HEK293 (cell line): ENCODE data around the gene RBM39.

Source experiments
- CTCF ChIP-seq: fragments of 450-650 bp; formaldehyde crosslinking; IDR thresholded peaks from 2 replicates; pipeline ENCODE4 v1.5.1; 2016; ENCODE audit warnings: missing biosample characterization, missing genetic modification characterization
- ZNF132 ChIP-seq: fragments of 450-650 bp; formaldehyde crosslinking; IDR thresholded peaks from 2 replicates; pipeline ENCODE4 v1.5.1; 2017; ENCODE audit warnings: missing biosample characterization, missing genetic modification characterization, borderline replicate concordance
- ZNF394 ChIP-seq: fragments of 450-650 bp; formaldehyde crosslinking; IDR thresholded peaks from 2 replicates; pipeline ENCODE4 v1.5.1; 2016; ENCODE audit warnings: missing biosample characterization, missing genetic modification characterization, mild to moderate bottlenecking, moderate library complexity, borderline replicate concordance
- ZNF549 ChIP-seq: fragments of 450-650 bp; IDR thresholded peaks from 2 replicates; pipeline ENCODE4 v1.5.1; 2018; ENCODE audit warnings: missing biosample characterization, missing genetic modification characterization, mild to moderate bottlenecking, inconsistent platforms, moderate library complexity

- no peak for TF ChIP-seq ZNF394 (tag by site-specific recombination)
- no peak for TF ChIP-seq ZNF132 (tag by site-specific recombination)
- no peak for TF ChIP-seq CTCF
- no peak for TF ChIP-seq ZNF549 (tag by site-specific recombination)
Observed at GRCh38 chr20:35731862-35732643, 10.0 kb downstream of the RBM39 start.
